Ovary (tissue), 9 donors: ENCODE data around the gene PTOV1. TPM values are rescaled to one million over a fixed set of nuclear protein-coding genes. Genes with fewer than 3 reads are reported as not detected.
A peak's percentile ranks its signal among the peaks of the same experiment; 100 is the strongest.

Experiments used
- DNase-seq, 5 donors: peaks; one replicate each; pipeline ENCODE4 v3.0.0-alpha.2; 2019 to 2020
- H3K27ac ChIP-seq, 2 donors: fragments of 200-600 bp; one replicate each; pipeline versions ENCODE4 v1.5.1 to v1.8.0; 2019 to 2022
- H3K27me3 ChIP-seq: fragments of 200-600 bp; one replicate; pipeline ENCODE4 v1.8.0; 2022
- H3K36me3 ChIP-seq: fragments of 200-600 bp; sonication (generic); one replicate; pipeline ENCODE4 v1.5.1; 2019
- H3K4me1 ChIP-seq: one replicate; pipeline ENCODE4 v1.8.1; 2013; ENCODE audit warnings: mild to moderate bottlenecking, moderate library complexity; ENCODE audit not compliant: insufficient read depth
- H3K4me3 ChIP-seq: fragments of 200-600 bp; sonication (generic); one replicate; pipeline ENCODE4 v1.5.1; 2017
- H3K9me3 ChIP-seq, 2 donors: fragments of 200-600 bp in 1 of 2; sonication (generic) in 1 of 2; one replicate each; pipeline versions ENCODE4 v1.5.1 to v1.8.1; 2013 to 2019; ENCODE audit warnings: mild to moderate bottlenecking in 1 of 2, moderate library complexity in 1 of 2
- CTCF ChIP-seq, 3 donors: fragments of 450-650 bp in 2 of 3; fragments of 200-600 bp in 1 of 3; IDR thresholded peaks; one replicate each; pipeline versions ENCODE4 v1.5.1 to v1.8.0; 2016 to 2022; ENCODE audit warnings: antibody characterized with exemption in 3 of 3, mild to moderate bottlenecking in 1 of 3
- EP300 ChIP-seq: sonication (generic); formaldehyde crosslinking; IDR thresholded peaks from one replicate; pipeline ENCODE4 v1.6.1; 2017; ENCODE audit warnings: antibody characterized with exemption
- POLR2A ChIP-seq: fragments of 450-650 bp; IDR thresholded peaks from one replicate; pipeline ENCODE4 v1.6.1; 2017; ENCODE audit warnings: antibody characterized with exemption, mild to moderate bottlenecking, moderate library complexity
- WGBS, 3 donors: extraction: QIAGEN DNeasy Blood & Tissue Kit in 1 of 3; methylation state at CpG; one replicate each; pipeline versions ENCODE4 v1.1.5 to v1.1.7; 2013 to 2017; 5-methylcytosine and 5-hydroxymethylcytosine counted together
- intact Hi-C, 4 donors: fragments of 100-400 bp; cut with DNase I; formaldehyde crosslinking; loops; one replicate each; pipeline versions ENCODE4 v1.11.0 to v1.15.1; 2022 to 2023
- polyA plus RNA-seq, 2 donors: library from polyadenylated mRNA; stranded (reverse); fragments of 200-250 nt in 1 of 2; fragments of 350-450 nt in 1 of 2; fragmentation: Illumina TruSeq in 1 of 2; extraction: RNeasy Lipid Tissue Mini Kit (QIAGEN cat#74804) in 1 of 2; gene quantifications; one replicate each; pipeline ENCODE4 v1.2.3, GENCODE V29; 2013 to 2014
- total RNA-seq, 7 donors: library from RNA; depleted of rRNA in 2 of 7; stranded (reverse); fragments of >200 nt in 2 of 7; fragmentation: NEBNext Ultra II Directional in 3 of 7; extraction: Animal tissue kit (Norgen Biotek cat#: 25700) in 3 of 7; gene quantifications; one replicate each; pipeline versions ENCODE4 v1.1.0 to v1.2.4, GENCODE V29; 2016 to 2023
- donor health status: DM: no; HTN: no; CAD: no; lungs with moderate emphysema.
- donor health status: DM: no; HTN: no; CAD: no.
- donor health status: Bipolar disorder and iron deficiency.
- donor health status: DM: yes; HTN: yes; CAD: no.
- donor health status: DM: no; HTN: no; CAD: no.
- donor health status: DM: yes; HTN: yes; CAD: no.

PTOV1 gene
- total and polyA plus RNA-seq, 9 donors = 22.2 to 256 (median 186) TPM

DNA sequence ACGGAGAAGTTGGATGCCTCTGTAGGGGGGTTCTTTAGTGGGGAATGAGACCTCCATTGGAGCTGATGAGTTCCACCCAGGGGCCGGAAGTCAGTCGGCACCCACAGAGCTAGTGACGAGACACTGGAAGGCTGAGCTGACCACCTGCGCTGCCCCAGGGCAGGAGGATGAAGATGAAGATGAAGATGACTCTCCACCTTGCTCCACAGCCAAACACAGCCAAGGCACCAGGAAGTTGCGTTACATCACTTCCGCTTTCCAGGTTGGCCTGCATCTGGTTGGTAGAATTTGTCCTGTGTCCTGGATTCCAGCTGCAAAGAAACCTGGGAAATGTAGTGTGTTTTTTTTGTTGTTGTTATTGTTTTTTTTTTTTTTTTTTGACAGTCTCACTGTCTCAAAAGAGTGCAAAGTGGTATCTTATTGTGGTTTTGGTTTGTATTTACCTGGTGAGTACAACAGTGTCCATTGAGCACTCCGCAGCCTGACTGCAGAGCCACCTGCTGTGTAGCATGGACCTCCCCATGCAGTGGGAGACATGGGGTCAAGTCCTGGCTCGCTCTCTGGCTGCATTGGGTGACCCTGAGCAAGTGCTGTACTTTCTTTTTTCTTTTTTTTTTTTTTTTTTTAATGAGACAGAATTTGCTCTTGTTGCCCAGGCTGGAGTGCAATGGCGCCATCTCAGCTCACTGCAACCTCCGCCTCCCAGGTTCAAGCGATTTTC, 28.4 kb downstream of the PTOV1 start:
- no peaks in the 10 kb centered on the region for H3K4me1 ChIP-seq
- H3K27ac ChIP-seq = no peak overlapping the region
- TF ChIP-seq CTCF (IDR thresholded peaks at IDR 0.05) (no peak), POLR2A (no peak)
- intact Hi-C loops = loop anchor here in 1 of 4 donors (2.0 kb wide), 1 partner anchor 49 kb away; the partner anchor contains the start of genes ATF5 and NUP62
- no peaks in the 10 kb centered on the region for H3K9me3 ChIP-seq
- no peaks in the 10 kb centered on the region for H3K36me3 ChIP-seq
- DNase-seq = peak in 4 of 5 donors; percentile 32 to 45 (median 43)
- H3K4me3 ChIP-seq = no peak overlapping the region
- H3K27me3 ChIP-seq = no peaks in the 10 kb centered on the region
- 92 to 93% (median 93%) methylated on average over 12 of the region's 12 CpGs for WGBS, 3 donors

DNA sequence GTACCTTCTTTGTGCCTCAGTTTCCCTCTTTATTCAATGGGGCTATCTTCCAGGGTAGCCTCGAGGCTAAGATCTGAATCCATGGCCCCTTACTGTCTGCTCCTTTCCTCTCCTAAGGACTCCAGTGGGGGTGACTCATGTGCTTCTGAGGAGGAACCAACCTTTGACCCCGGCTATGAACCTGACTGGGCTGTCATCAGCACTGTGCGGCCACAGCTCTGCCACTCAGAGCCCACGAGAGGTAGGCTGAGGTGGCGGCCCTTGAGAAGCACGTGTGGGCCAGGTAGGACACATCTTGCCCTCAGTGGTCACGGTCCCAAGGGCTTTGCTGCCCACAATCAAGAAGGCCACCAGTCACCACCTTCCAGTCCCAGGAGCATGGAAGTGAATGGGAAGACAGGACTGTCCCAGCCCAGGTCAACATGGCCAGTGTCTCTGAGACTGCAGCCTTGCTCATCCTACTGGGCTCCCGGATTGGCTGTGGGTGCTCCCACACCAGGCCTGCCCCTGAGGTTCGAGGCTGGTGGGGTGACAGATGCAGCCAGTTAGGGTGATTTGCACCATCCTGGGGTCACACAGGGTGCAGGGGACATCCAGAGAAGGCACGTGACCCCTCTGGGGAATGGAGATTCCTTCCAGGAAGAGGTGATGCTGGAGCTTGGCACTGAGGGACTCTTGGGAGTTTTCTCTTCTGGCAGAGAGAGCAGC, 29.4 kb downstream of the PTOV1 start:
- intact Hi-C loops = loop anchor here in 1 of 4 donors (5.0 kb wide), 1 partner anchor 133 kb away; no protein-coding TSS in a partner anchor
- no peaks in the 10 kb centered on the region for H3K36me3 ChIP-seq
- WGBS, 3 donors = 87 to 93% (median 87%) methylated on average over 10 of the region's 10 CpGs

DNA sequence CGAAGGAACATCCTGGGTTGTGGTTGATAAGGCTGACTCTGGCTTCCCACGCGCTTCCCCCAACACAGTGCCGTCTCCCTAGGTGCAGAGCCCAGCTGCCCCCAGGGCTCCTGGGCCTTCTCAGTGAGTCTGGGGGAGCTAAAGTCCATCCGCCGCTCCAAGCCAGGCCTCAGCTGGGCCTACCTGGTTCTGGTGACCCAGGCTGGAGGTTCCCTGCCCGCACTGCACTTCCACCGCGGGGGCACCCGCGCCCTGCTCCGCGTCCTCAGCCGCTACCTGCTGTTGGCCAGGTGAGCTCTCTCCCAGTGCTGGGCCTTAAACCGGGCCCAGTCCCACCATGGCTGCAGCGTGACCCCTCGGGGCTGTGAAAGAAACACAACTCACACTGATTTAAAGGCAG, 30.2 kb downstream of the PTOV1 start:
- intact Hi-C loops = loop anchor here in 1 of 4 donors (5.0 kb wide), 1 partner anchor 134 kb away; no protein-coding TSS in a partner anchor
- peak in 2 of 5 donors; percentile 35 to 37 for DNase-seq
- H3K4me3 ChIP-seq = no peak overlapping the region
- no peaks in the 10 kb centered on the region for H3K36me3 ChIP-seq
- H3K9me3 ChIP-seq = no peaks in the 10 kb centered on the region
- WGBS, 3 donors = 90 to 95% (median 94%) methylated on average over 17 of the region's 17 CpGs
- no peaks in the 10 kb centered on the region for H3K4me1 ChIP-seq
- H3K27me3 ChIP-seq = no peaks in the 10 kb centered on the region
- TF ChIP-seq EP300 = no peak
- no peak for TF ChIP-seq POLR2A
- TF ChIP-seq CTCF (IDR thresholded peaks at IDR 0.05) = no peak
- H3K27ac ChIP-seq = no peak overlapping the region

More for the DNA sequence above, 29.4 kb downstream of the PTOV1 start:
- DNase-seq = peak in 1 of 5 donors; percentile 34
- TF ChIP-seq EP300 (no peak), POLR2A (no peak), CTCF (IDR thresholded peaks at IDR 0.05) (no peak)
- Histone ChIP-seq H3K4me3 (no peak overlapping the region), H3K4me1 (no peaks in the 10 kb centered on the region), H3K27ac (no peak overlapping the region), H3K9me3 (no peaks in the 10 kb centered on the region), H3K27me3 (no peaks in the 10 kb centered on the region)

DNA sequence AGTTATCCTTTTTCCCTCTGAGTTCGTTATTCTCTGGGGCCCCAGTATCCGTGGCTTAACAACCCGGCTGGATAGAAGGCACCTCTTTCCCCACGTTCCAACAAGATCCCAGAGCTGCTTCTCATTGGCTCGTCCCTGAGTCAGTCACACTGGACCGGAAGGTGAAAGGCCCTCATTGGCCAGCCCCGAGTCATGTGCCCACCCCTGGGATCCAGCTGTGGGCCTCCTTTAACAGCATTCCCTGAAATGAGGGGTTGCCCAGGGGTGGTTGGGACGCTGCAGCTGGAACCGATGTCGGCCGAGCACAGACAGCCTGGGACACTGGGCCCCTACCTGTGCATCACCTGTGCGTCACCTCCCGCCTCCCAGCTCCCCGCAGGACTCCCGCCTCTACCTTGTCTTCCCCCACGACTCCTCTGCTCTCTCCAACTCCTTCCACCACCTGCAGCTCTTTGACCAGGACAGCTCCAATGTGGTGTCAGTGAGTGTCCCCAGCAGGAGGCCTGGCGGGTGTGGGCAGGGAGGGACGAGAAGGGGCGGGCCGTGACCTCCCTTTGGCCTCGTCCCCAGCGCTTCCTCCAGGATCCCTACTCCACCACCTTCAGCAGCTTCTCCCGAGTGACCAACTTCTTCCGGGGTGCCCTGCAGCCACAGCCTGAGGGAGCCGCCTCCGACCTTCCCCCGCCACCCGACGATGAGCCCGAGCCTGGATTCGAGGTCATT, 30.9 kb downstream of the PTOV1 start:
- H3K4me1 ChIP-seq = no peaks in the 10 kb centered on the region
- peak in 3 of 5 donors; percentile 28 to 42 (median 33) for DNase-seq
- no peak overlapping the region for H3K27ac ChIP-seq
- no peaks in the 10 kb centered on the region for H3K9me3 ChIP-seq
- H3K4me3 ChIP-seq = no peak overlapping the region
- intact Hi-C loops = loop anchor here in 1 of 4 donors (5.0 kb wide), 1 partner anchor 135 kb away; no protein-coding TSS in a partner anchor
- no peak for TF ChIP-seq CTCF (IDR thresholded peaks at IDR 0.05)
- TF ChIP-seq EP300 = no peak
- TF ChIP-seq POLR2A = no peak
- WGBS, 3 donors = 86 to 90% (median 89%) methylated on average over 31 of the region's 31 CpGs
- no peaks in the 10 kb centered on the region for H3K36me3 ChIP-seq
- no peaks in the 10 kb centered on the region for H3K27me3 ChIP-seq
